NCI-H748 (cell line): ENCODE data around the gene MEF2D.

Experiments used
- DNase-seq: peaks from one replicate; lab custom pipeline; 2025; ENCODE audit not compliant: unreplicated experiment; lab: John Stamatoyannopoulos, UW

The MEF2D gene

GRCh38 chr1:156448134-156448967 is 52.2 kb downstream of the MEF2D start:
- DNase-seq, result no peak

- DNase-seq, result peak; percentile 85
These were observed 54.7 kb downstream of the MEF2D start for GRCh38 chr1:156445789-156446263.

GRCh38 chr1:156444407-156445001 is 56.1 kb downstream of the MEF2D start:
- DNase-seq, result peak; percentile 56

- no peak for DNase-seq
These were observed 57.3 kb downstream of the MEF2D start for GRCh38 chr1:156443286-156443685.

- no peak for DNase-seq
These were observed 59.7 kb downstream of the MEF2D start for GRCh38 chr1:156440654-156441437.

- no peak for DNase-seq
These were observed 60.8 kb downstream of the MEF2D start for GRCh38 chr1:156439777-156440183.

GRCh38 chr1:156439036-156439776 is 61.4 kb downstream of the MEF2D start:
- DNase-seq, result no peak

DNA sequence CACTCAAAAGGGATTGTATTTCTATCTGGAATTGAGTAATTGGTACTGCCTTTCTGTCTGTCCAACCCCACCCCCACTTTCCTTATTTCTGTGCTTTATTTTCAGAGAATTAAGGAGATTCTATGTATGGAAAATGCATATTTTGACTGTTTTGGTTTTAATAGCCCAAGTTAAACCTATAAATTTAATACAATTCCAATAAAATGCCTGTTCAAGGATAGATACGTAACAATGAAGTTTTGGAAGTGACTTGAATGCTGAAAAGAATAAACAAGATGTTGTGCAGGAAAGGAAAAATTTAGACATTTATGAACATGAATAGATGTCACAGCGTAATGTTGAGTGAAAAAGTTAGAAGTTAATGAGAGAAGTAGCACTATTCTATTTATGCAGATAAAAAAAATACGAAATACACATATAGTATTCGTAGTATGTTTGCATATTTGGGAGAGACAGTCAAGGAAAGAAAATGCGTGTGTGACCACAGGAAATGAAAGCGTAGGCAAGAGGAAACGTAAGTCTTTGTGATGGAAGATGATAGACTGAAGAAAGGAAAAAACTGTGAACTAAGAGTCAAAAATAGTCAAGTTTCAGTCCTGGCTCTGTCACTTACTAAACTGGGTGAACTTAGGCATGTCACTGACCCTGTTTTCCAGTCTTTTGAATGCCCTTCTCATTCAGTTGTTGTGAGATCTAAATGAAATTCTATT is 62.1 kb downstream of the MEF2D start:
- no peak for DNase-seq

DNA sequence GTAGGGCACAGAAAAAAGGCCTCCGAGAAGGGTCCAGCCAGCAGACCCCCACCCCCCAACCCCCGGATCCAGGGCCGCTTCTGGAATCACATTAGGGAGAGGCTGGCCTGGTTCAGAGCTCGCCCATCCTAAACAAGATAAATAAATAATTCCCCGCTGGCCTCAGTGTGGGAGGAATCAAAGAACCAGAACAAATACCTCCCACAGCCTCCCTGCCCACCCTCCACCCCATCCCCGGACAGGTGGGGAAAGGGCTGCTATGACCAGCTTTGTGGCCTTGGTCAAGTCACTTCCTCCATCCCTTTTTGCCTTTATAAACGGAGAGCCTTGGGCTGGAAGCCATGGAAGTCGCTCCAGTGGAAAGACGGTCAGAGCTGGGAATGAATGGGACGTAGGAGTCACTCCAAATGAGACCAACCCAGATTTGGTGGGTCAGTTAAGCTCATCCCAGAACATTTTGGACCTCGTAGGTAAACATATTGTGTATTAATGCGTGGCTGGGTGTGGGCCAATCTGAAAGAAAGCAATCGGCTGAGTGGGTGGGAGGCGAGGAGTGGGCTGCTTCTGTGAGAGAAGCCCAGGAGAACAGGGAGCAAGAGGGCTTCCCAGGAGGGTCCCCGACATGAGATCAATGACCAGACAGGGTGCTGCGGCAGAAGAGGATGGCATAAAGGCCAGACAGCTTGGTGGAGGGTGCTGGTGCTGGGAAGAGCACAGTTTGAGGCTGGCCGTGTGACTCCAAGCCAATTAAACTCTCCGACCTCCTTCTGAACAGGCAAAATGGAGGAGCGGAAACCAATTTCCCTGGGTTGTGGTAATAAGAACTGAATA is 63.3 kb downstream of the MEF2D start:
- DNase-seq, result no peak

DNA sequence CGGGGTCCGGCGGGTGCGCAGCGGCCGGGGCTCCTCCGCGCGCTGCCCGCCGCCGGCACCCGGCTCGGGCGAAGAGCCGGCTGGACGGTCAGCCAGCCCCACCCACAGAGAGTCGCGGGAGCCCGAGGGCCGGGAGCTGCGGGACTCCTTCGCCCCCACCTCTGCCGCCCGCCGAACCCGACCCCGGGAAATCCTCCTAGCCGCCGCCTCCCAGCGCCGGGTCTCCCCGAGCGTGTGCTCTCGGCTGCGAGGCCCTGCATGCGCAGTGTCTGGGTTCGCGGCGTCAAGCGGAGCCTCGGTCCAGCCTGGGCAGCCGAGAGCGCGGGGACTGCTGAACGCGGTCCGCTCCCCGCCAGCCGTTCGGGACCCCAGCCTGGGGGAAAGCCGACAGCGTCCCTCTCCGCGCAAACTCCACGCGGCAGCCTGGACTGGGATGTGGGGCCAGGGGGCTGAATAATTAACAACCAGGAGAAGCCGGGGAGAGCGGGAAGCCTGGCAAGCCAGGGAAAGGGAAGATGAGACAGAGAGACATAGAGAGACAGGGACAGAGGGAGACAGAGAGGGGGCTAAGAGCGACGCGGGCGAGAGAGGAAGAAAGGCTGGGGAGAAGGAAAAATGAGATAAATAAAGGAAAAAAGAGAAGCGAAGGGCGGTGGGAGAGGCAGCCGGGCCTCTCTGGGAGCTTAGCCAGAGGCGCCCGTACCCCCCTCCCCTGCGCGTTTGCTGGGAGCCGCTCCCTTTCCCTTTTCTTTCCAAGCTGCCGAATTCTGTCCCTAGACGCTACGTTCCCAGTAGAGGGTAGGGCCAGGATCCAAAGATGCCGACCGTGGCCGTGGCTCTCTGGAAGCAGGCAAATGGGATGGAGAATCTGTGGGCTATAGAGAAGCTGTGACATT is 64.2 kb downstream of the MEF2D start:
- peak; percentile 53 for DNase-seq

DNA sequence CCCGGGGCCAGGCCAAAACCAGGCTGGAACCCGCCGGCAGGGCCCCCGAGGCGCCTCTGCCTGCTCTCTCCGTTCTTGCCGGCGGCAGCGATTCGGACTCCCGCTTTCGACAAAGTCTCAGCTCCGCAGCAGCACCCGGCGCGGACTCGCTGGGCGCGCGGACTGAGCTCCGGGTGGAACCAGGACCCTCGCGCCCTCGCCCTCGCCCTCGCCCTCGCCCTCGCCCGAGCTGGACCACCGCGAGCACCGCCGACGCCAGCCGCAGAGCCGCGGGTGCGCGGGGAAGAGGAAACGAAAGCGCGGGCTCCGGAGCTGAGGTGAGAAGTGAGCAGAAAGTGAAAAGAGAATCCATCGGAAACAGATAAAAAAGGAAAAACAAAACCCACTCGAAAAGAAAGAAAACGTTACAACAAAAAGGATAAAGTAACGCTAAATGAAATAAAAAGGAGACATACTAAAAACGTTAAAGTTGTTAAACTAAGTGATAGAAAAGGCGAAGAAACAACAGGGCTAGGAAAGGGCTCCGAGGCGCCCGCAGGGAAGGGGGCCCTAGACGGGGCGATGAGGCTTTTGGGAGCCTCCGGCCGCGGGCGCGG is 64.9 kb downstream of the MEF2D start:
- DNase-seq, result peak; percentile 35

GRCh38 chr1:156434989-156435544 is 65.5 kb downstream of the MEF2D start:
- DNase-seq, result peak; percentile 35

- no peak for DNase-seq
These were observed 67.0 kb downstream of the MEF2D start for GRCh38 chr1:156433602-156434001.

DNA sequence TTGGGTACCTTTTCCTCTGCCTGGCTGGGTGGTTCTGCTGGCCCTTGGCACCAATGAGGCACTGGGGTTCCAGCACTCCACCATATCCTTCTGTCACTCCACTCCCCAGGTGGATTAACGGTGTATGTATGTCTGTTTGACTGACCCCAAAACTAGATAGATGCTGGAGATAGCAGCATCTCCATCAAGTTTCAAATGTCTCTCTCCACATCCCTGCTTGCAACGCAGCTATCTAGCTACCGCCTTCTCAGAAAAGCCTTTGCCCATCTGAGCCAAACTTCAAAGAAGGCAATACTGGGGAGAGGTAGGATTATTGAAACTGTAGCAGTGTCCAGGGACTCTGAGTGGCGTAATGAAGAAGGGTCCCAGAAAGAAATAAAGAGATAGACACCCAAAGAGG is 67.5 kb downstream of the MEF2D start:
- DNase-seq, result no peak

- no peak for DNase-seq
These were observed 67.9 kb downstream of the MEF2D start for GRCh38 chr1:156432669-156433018.

DNA sequence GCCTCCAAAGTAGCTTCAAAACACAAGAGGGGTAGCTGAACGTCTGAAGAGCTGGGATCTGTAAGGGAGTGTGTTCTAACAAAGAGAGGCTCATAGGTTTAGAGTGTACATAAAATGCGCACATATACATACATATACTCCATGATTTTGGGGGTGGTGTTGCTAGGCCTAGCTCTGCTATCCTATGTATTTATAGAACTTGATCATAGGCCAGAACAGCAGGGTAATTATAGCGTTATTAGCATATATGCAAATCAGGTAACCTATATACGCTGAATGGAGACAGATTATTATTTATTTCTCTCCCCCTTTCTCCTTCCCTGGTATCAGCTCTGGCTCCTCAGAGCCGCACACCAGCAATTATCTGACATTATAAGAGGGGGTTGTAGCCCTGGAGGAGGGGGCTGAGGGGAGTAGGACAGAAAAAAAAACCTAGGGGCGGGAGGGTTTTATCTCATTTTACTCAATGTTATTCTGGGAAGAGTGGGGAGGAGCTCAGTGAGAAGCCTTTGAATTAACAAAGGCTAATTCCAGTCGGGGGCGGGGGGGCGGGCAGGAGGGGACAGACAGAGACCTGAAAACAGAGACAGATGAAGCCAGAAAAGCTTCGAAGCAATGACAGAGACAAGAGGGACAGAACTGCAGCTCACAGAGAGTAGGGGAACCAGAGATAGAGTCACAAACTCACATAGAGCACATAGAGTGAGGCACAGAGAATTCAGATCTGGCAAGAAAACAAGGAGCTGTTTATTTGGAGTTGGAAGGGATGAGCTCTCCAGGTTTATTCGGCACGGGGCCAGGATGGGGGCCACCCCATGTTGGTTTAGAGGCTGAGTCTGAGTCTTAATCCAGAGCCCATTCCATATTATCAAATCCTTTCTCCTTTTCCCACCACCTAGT is 68.6 kb downstream of the MEF2D start:
- DNase-seq, result no peak

DNA sequence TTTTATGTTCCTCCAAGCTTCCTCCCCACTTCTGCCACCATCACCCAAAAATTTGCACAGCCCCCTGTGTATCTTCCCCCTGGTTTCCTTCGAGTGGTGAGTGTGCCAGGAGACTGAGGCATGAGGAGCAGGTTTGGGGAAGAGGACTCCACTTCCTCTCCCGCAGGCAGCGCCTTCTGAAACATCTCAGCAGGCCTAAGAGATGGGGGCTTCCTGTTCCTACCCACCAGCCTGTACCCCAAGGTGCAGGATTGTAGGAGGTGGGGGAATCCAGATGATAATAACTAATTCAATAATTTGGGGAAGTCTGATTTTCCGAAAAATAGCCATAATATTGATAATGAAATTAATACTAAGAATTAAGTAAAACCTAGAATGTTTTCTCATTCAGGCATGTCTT is 69.2 kb downstream of the MEF2D start:
- no peak for DNase-seq
